Caco-2 (cell line): Measurements from ENCODE around the gene FGFR4. TPM values are rescaled to one million over a fixed set of nuclear protein-coding genes. Genes with fewer than 3 reads are reported as not detected.

Source experiments
- BruUV-seq: library from RNA; stranded (reverse); fragments of 400-500 nt; replicated peaks from 2 replicates; lab custom pipeline; 2021; lab: Mats Ljungman, UMichigan
- CTCF ChIA-PET: fragments of 300-600 bp; sonication (Branson Sonifier 250); formaldehyde crosslinking; loops from one replicate; lab custom pipeline; 2022; ENCODE audit warnings: antibody characterized with exemption; lab: Charles Lee
- POLR2A ChIA-PET: fragments of 300-600 bp; sonication (Branson Sonifier 250); formaldehyde crosslinking; loops from one replicate; lab custom pipeline; 2022; ENCODE audit warnings: antibody characterized with exemption; lab: Charles Lee
- DNase-seq, 2 experiments: peaks; one replicate each; pipeline versions ENCODE4 v3.0.0 to v3.0.0-alpha.2; 2020 to 2022
- H3K27me3 ChIP-seq: replicated peaks from 2 replicates; pipeline ENCODE4 v1.6.0; 2011; ENCODE audit warnings: low read length; ENCODE audit not compliant: control insufficient read depth, insufficient read depth
- H3K36me3 ChIP-seq: 2 replicates; pipeline ENCODE4 v1.5.1; 2011; ENCODE audit warnings: low read length; ENCODE audit not compliant: control insufficient read depth, insufficient read depth
- H3K4me1 ChIP-seq: fragments of 250-450 bp; sonication (Bioruptor Pico); 2 replicates; pipeline ENCODE4 v1.5.1; 2020; ENCODE audit warnings: mild to moderate bottlenecking
- H3K4me3 ChIP-seq: 2 replicates; pipeline ENCODE4 v1.5.1; 2011; ENCODE audit warnings: low read depth, mild to moderate bottlenecking, control low read depth, low read length
- H3K9me3 ChIP-seq: fragments of 250-450 bp; sonication (Bioruptor Pico); 2 replicates; pipeline ENCODE4 v1.5.1; 2020; ENCODE audit warnings: mild to moderate bottlenecking, moderate library complexity
- H3K27ac Mint-ChIP-seq: one replicate; pipeline ENCODE4 v1.8.0; 2022; ENCODE audit warnings: mixed read lengths; ENCODE audit not compliant: unreplicated experiment
- H3K27me3 Mint-ChIP-seq: one replicate; pipeline ENCODE4 v1.8.0; 2022; ENCODE audit warnings: mixed read lengths; ENCODE audit not compliant: insufficient read depth, unreplicated experiment
- H3K36me3 Mint-ChIP-seq: one replicate; pipeline ENCODE4 v1.8.0; 2022; ENCODE audit warnings: mild to moderate bottlenecking, mixed read lengths; ENCODE audit not compliant: insufficient read depth, unreplicated experiment
- H3K4me1 Mint-ChIP-seq: one replicate; pipeline ENCODE4 v1.8.0; 2022; ENCODE audit warnings: low read depth, mixed read lengths; ENCODE audit not compliant: unreplicated experiment
- H3K4me3 Mint-ChIP-seq: one replicate; pipeline ENCODE4 v1.8.0; 2022; ENCODE audit warnings: mild to moderate bottlenecking, moderate library complexity, mixed read lengths; ENCODE audit not compliant: unreplicated experiment
- H3K9me3 Mint-ChIP-seq: one replicate; pipeline ENCODE4 v1.8.0; 2022; ENCODE audit warnings: mixed read lengths; ENCODE audit not compliant: unreplicated experiment
- intact Hi-C: fragments of 100-400 bp; cut with micrococcal nuclease; formaldehyde crosslinking; loops from one replicate; pipeline ENCODE4 v1.10.0; 2022; ENCODE audit not compliant: unreplicated experiment
- total RNA-seq: library from RNA; stranded (reverse); gene quantifications from 2 replicates; pipeline ENCODE4 v1.2.3, GENCODE V29; 2022
- TF ChIP-seq, protein P1 (sequence below), 2 experiments: fragments of 200-600 bp in 1 of 2; IDR thresholded peaks; 1 replicate in 1 of 2; 2 replicates in 1 of 2; pipeline versions ENCODE4 v1.5.1 to v1.8.0; 2011 to 2022; ENCODE audit warnings: antibody characterized with exemption in 1 of 2, control low read depth in 1 of 2, inconsistent platforms in 1 of 2, low read depth in 1 of 2, low read length in 1 of 2, mild to moderate bottlenecking in 1 of 2, moderate library complexity in 1 of 2; ENCODE audit not compliant: insufficient read depth in 1 of 2, severe bottlenecking in 1 of 2, unreplicated experiment in 1 of 2

The FGFR4 gene
- total RNA-seq, 1 experiment from 2014 or later: 190 TPM

DNA sequence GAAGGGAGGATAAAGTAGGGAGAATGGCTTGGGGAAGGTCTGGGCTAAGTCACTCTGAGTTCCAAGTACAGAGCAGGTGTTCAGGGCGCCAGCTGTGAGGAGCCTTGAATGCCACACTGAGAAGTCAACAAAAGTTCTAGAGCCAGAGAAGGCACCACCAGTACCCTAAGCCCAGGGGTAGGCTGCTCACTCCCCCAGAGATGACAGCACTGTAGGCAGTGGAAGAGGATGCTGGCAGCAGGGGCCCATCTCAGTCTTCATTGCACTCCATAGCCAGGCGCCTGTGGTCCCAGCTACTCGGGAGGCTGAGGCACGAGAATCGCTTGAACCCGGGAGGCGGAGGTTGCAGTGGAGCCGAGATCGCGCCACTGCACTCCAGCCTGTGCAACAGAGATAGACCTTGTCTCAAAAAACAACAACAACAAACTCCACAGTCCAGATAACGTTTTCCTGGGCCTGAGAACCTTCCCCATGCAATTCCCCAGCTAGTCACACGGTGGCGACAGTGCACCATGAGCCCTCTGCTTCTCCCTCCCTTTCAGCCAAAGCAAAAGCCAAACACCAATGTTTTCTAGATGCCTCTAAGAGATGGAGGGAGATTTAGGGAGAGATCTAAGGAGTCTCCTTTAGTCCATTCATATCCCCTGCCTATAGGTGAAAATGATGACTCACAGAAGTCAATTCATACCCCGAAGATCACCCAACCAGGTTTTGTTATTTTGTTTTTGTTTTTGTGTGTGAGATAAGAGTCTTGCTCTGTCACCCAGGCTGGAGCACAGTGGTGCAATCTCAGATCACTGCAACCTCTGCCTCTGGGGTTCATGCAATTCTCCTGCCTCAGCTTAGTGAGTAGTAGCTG is 27.1 kb downstream of the FGFR4 start:
- DNase-seq: peak; percentile 65 to 85
- CTCF ChIA-PET: interaction anchor here (0.6 to 7.1 kb wide), 10 partner anchors 10 to 967 kb away, joined by 3 to 132 read pairs (median 6); partner anchors contain the start of genes FGFR4, PRELID1 and RAB24
- no peaks in the 10 kb centered on the region for H3K27me3 Mint-ChIP-seq
- POLR2A ChIA-PET: interaction anchor here (1.5 kb wide), 1 partner anchor 26 kb away, joined by 4 read pairs; the partner anchor contains the start of gene FGFR4
- no peak overlapping the region for H3K4me3 ChIP-seq
- peaks cover 22% of the 10 kb centered on the region for H3K4me1 Mint-ChIP-seq
- intact Hi-C loops: loop anchor here (1.0 to 5.0 kb wide), 3 partner anchors 189 to 451 kb away; no protein-coding TSS in a partner anchor
- H3K9me3 Mint-ChIP-seq: no peaks in the 10 kb centered on the region
- no peak overlapping the region for H3K4me3 Mint-ChIP-seq
- H3K4me1 ChIP-seq: peaks cover 4% of the 10 kb centered on the region; the same call in 1 of the 2 replicates
- H3K36me3 ChIP-seq: no peaks in the 10 kb centered on the region
- no peaks in the 10 kb centered on the region for H3K27me3 ChIP-seq
- TF ChIP-seq, protein P1, sequence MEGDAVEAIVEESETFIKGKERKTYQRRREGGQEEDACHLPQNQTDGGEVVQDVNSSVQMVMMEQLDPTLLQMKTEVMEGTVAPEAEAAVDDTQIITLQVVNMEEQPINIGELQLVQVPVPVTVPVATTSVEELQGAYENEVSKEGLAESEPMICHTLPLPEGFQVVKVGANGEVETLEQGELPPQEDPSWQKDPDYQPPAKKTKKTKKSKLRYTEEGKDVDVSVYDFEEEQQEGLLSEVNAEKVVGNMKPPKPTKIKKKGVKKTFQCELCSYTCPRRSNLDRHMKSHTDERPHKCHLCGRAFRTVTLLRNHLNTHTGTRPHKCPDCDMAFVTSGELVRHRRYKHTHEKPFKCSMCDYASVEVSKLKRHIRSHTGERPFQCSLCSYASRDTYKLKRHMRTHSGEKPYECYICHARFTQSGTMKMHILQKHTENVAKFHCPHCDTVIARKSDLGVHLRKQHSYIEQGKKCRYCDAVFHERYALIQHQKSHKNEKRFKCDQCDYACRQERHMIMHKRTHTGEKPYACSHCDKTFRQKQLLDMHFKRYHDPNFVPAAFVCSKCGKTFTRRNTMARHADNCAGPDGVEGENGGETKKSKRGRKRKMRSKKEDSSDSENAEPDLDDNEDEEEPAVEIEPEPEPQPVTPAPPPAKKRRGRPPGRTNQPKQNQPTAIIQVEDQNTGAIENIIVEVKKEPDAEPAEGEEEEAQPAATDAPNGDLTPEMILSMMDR (IDR thresholded peaks at IDR 0.05; ENCODE audit: insufficient read depth in 1 of 2, low read depth in 1 of 2, low read length in 1 of 2, severe bottlenecking in 1 of 2, unreplicated experiment in 1 of 2): peak; percentile 95 to 99
- no peaks in the 10 kb centered on the region for H3K36me3 Mint-ChIP-seq
- BruUV-seq: no TSS peak
- no peak overlapping the region for H3K27ac Mint-ChIP-seq
- no peaks in the 10 kb centered on the region for H3K9me3 ChIP-seq

DNA sequence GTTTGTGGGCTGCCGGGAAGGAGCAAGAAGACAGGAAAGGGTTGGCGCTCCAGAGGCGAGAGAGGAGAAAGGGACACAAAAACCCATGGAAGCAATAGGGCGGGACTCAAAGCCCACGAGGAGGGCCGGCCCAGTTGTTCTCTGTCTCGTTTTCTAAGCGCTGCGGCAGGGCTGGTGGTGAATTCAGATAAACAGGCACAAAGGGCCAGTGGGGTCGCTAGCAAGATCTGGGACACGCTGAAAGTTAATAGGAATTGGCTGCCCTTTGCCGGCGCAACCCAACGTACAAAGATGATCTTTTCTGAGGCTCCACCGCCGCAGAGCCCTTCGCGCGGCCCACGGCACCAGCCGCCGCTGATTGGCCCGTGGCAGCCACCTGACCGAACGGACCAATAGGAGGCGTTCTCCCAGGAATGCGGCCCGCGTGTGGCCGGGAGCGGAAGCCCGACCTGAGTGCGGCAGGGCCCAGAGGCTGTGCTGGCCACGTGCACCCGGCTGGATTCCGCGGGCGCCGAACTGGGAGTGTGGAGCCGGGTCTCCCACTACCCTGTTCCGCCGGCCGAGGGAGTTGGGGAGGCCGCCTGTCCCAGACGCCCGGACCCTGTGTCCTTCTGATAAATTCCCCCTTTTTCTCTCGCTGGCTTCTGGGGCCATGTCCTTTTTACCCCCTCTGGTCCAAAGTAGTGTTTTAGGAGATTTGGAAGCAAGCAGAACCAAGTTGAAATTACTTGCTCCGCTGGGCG is 30.1 kb downstream of the FGFR4 start:
- Histone ChIP-seq H3K36me3 (no peaks in the 10 kb centered on the region), H3K4me1 (no peaks in the 10 kb centered on the region), H3K27me3 (no peaks in the 10 kb centered on the region), H3K4me3 (no peak overlapping the region), H3K9me3 (no peaks in the 10 kb centered on the region)
- no peaks in the 10 kb centered on the region for H3K27me3 Mint-ChIP-seq
- no TSS peak for BruUV-seq
- intact Hi-C loops: no loop called here
- no peak overlapping the region for H3K27ac Mint-ChIP-seq
- H3K36me3 Mint-ChIP-seq: no peaks in the 10 kb centered on the region
- H3K4me1 Mint-ChIP-seq: peaks cover 3% of the 10 kb centered on the region
- DNase-seq: no peak
- POLR2A ChIA-PET: no interaction called here
- TF ChIP-seq, protein P1 (IDR thresholded peaks at IDR 0.05; ENCODE audit: insufficient read depth in 1 of 2, low read depth in 1 of 2, low read length in 1 of 2, severe bottlenecking in 1 of 2, unreplicated experiment in 1 of 2): no peak
- CTCF ChIA-PET: no interaction called here
- H3K9me3 Mint-ChIP-seq: no peaks in the 10 kb centered on the region
- no peak overlapping the region for H3K4me3 Mint-ChIP-seq

DNA sequence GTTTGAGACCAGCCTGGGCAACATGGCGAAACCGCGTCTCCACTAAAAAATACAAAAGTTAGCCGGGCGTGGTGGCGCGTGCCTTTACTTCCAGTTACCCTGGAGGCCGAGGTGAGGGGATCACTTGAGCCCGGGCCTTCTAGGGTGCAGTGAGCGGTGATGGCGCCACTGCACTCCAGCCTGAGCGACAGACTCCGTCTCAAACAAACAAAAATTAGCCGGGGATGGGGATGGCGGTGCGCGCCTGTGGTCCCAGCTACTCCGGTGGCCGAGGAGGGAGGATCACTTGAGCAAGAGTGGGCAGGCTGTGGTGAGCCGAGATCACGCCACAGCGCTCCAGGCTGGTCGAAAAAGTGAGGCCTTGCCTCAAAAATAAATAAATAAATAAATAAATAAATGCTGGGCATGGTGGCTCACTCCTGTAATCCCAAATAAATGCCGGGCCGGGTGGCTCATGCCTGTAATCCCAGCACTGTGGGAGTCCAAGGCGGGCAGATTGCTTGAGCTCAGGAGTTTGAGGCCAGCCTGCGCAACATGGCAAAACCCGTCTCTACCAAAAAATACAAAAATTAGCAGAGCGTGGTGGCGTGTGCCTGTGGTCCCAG is 30.8 kb downstream of the FGFR4 start:
- intact Hi-C loops: no loop called here
- H3K27ac Mint-ChIP-seq: no peak overlapping the region
- TF ChIP-seq, protein P1 (IDR thresholded peaks at IDR 0.05; ENCODE audit: insufficient read depth in 1 of 2, low read depth in 1 of 2, low read length in 1 of 2, severe bottlenecking in 1 of 2, unreplicated experiment in 1 of 2): no peak
- H3K27me3 ChIP-seq: no peaks in the 10 kb centered on the region
- H3K4me3 ChIP-seq: no peak overlapping the region
- no peaks in the 10 kb centered on the region for H3K36me3 Mint-ChIP-seq
- BruUV-seq: no TSS peak
- no peaks in the 10 kb centered on the region for H3K27me3 Mint-ChIP-seq
- H3K9me3 Mint-ChIP-seq: no peaks in the 10 kb centered on the region
- H3K4me3 Mint-ChIP-seq: no peak overlapping the region
- H3K9me3 ChIP-seq: no peaks in the 10 kb centered on the region
- no peaks in the 10 kb centered on the region for H3K36me3 ChIP-seq
- DNase-seq: no peak
- no peaks in the 10 kb centered on the region for H3K4me1 Mint-ChIP-seq
- ChIA-PET POLR2A (no interaction called here), CTCF (interaction anchor here (1.0 to 1.4 kb wide), 2 partner anchors 31 to 186 kb away, joined by 3 read pairs; partner anchors contain the start of genes FGFR4, PRELID1 and RAB24)
- H3K4me1 ChIP-seq: no peaks in the 10 kb centered on the region
